Renal cortex interstitium (tissue), 11 donors: ENCODE data around the gene GJD4. TPM values are rescaled to one million over a fixed set of nuclear protein-coding genes. Genes with fewer than 3 reads are reported as not detected.

ENCODE experiments used
- DNase-seq, 11 donors: peaks; one replicate each; pipeline ENCODE4 v3.0.0-alpha.2; 2013; ENCODE audit warnings: low read depth in 9 of 11, low spot score in 4 of 11; ENCODE audit errors: extremely low read depth in 1 of 11
- polyA plus RNA-seq, 3 donors: library from polyadenylated mRNA; unstranded; fragments of 120-200 nt; gene quantifications; one replicate each; pipeline ENCODE4 v1.2.1, GENCODE V29; 2013; ENCODE audit not compliant: insufficient read length in 3 of 3

GJD4 gene
- polyA plus RNA-seq, 3 donors = 0.14 to 0.26 (median 0.17) TPM

- peak in 10 of 11 donors; percentile 83 to 93 (median 90) for DNase-seq
These were observed 37.1 kb downstream of the GJD4 start, which contains the start of gene FZD8 for GRCh38 chr10:35642035-35642792. Gene FZD8 (minus strand): TSS chr10:35642296. CDS start chr10:35641429, 867 bp downstream.

- no peak for DNase-seq
These were observed 37.6 kb downstream of the GJD4 start for GRCh38 chr10:35642793-35643114.

GRCh38 chr10:35643151-35644049 is 38.3 kb downstream of the GJD4 start:
- peak in 3 of 11 donors; percentile 54 to 64 (median 57) for DNase-seq

- no peak for DNase-seq
These were observed 39.2 kb downstream of the GJD4 start for GRCh38 chr10:35644050-35644950.

- no peak for DNase-seq
These were observed 45.8 kb downstream of the GJD4 start for GRCh38 chr10:35650894-35651293.

GRCh38 chr10:35652824-35653223 is 47.7 kb downstream of the GJD4 start:
- no peak for DNase-seq

GRCh38 chr10:35657621-35658020 is 52.5 kb downstream of the GJD4 start:
- no peak for DNase-seq

Other genes starting within 250 kb of the GJD4 start
- gene FZD8, start 37.0 kb downstream of the GJD4 start, polyA plus RNA-seq = 10 to 100 TPM; 10.7 to 16.9 (median 13.2) TPM